Activated naive CD8-positive, alpha-beta T cell treated with anti-CD3 and anti-CD28 coated beads, Interleukin-2, amount 10 ng/mL, durations not matched to agents 7 days and 5 days (primary cell): ENCODE results near the gene PRDX2. TPM values are rescaled to one million over a fixed set of nuclear protein-coding genes. Genes with fewer than 3 reads are reported as not detected.

Experiments used
- ATAC-seq: fragments of 150-1000 bp; cut with Tn5 transposase; one replicate; pipeline ENCODE4 v1.10.0; 2021; ENCODE audit warnings: low read depth, moderate library complexity
- POLR2A ChIA-PET: fragments of 350-600 bp; sonication (Branson Sonifier 250); formaldehyde crosslinking; loops from one replicate; lab custom pipeline; 2021; ENCODE audit warnings: antibody characterized with exemption; lab: Charles Lee
- DNase-seq: peaks from one replicate; pipeline ENCODE4 v3.0.0; 2021
- H3K27ac Mint-ChIP-seq: one replicate; pipeline ENCODE4 v1.8.0; 2022; ENCODE audit warnings: mild to moderate bottlenecking, mixed read lengths
- H3K27me3 Mint-ChIP-seq: one replicate; pipeline ENCODE4 v1.8.0; 2022; ENCODE audit warnings: mild to moderate bottlenecking, moderate library complexity, mixed read lengths
- H3K36me3 Mint-ChIP-seq: one replicate; pipeline ENCODE4 v1.8.0; 2021; ENCODE audit warnings: mild to moderate bottlenecking, mixed read lengths
- H3K4me1 Mint-ChIP-seq: one replicate; pipeline ENCODE4 v1.8.0; 2021; ENCODE audit warnings: mixed read lengths
- H3K4me3 Mint-ChIP-seq: one replicate; pipeline ENCODE4 v1.8.0; 2022; ENCODE audit warnings: mild to moderate bottlenecking, moderate library complexity, mixed read lengths
- H3K9me3 Mint-ChIP-seq: one replicate; pipeline ENCODE4 v1.8.0; 2021; ENCODE audit warnings: mixed read lengths
- total RNA-seq, 2 experiments: library from RNA; stranded (reverse); gene quantifications; one replicate each; pipeline ENCODE4 v1.2.3, GENCODE V29; 2021

The PRDX2 gene
- total RNA-seq, 2 experiments from 2014 or later = 170 to 181 TPM

DNA sequence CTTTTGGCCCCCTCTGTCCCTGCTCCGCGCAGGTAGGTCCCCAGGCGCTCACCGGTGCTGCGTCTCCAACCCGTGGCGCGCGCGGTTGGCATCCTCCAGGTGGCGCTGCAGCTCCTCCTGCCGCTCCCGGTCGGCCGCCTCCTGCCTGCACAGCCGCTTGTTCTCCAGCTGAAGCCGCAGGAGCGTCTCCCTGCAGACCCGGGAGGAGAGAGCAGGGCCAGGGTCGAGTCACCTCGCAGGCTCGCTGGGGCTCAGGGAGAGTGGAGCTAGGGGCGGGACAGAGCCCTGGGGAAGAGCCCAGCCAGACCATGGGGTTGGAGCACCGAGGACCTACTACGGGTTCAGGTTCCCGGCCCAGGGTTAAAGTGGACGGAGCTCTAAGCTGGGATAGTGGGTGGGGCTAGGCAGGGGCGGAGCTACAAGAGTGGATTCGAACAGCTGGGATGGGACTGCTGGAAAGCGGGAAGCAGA lies 35.5 kb downstream of the PRDX2 start:
- Mint-ChIP-seq H3K4me3 (peak overlapping the region; percentile 43), H3K36me3 (no peaks in the 10 kb centered on the region), H3K4me1 (peaks cover 2% of the 10 kb centered on the region), H3K9me3 (no peaks in the 10 kb centered on the region), H3K27me3 (no peaks in the 10 kb centered on the region), H3K27ac (no peak overlapping the region)
- POLR2A ChIA-PET = interaction anchor here (0.6 to 3.1 kb wide), 8 partner anchors 12 to 407 kb away, joined by 3 to 30 read pairs (median 4); partner anchors contain the start of gene JUNB
- ATAC-seq (peak; percentile 83), DNase-seq (peak; percentile 90)

DNA sequence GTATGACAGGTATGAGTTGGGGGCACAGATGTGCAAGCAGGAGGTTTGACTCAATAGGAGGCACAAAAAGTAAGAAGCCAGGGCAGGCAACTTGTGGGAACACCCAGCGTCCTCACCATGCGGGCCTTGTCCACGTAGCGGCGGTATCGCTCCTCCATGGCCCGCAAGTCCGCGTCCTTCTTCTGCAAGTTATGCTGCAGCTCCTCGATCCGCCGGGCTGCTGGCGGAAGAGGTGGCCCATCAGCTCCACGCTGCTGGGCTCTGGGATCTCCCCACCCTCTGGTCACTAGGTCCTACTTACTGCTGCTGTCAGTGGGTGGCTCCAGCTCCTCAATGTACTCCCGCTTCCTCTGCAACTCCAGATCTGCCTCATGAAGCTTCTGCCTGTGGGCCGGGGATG lies 36.9 kb downstream of the PRDX2 start:
- H3K4me3 Mint-ChIP-seq = no peak overlapping the region
- H3K27me3 Mint-ChIP-seq = no peaks in the 10 kb centered on the region
- no peak overlapping the region for H3K27ac Mint-ChIP-seq
- DNase-seq = no peak
- no peaks in the 10 kb centered on the region for H3K9me3 Mint-ChIP-seq
- no peak for ATAC-seq
- no peaks in the 10 kb centered on the region for H3K36me3 Mint-ChIP-seq
- POLR2A ChIA-PET = interaction anchor here (1.8 kb wide), 1 partner anchor 31 kb away, joined by 4 read pairs; no protein-coding TSS in a partner anchor
- peaks cover 2% of the 10 kb centered on the region for H3K4me1 Mint-ChIP-seq

DNA sequence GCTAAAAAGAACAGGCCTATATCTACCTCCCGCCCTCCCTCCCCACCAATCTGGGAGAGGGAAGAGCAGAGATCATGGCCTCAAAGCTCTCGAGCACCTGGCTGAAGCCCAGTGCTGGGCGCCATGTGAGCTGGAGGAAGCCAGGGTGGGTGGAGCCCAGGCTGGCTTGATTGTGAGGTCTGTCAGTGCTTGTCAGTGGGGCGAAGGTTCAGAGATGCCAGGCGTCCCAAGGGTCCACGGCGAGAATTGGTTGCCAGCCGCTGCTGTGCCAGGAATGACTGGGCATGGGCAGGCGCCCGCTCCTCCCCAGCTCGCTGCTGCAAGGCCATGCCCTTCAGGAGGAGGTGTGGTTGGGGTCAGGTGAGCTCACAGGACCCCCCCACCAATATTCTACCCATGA lies 38.5 kb downstream of the PRDX2 start:
- no peak for ATAC-seq
- no peaks in the 10 kb centered on the region for H3K27me3 Mint-ChIP-seq
- POLR2A ChIA-PET = interaction anchor here (0.5 to 1.2 kb wide), 2 partner anchors 38 to 110 kb away, joined by 3 to 4 read pairs; no protein-coding TSS in a partner anchor

DNA sequence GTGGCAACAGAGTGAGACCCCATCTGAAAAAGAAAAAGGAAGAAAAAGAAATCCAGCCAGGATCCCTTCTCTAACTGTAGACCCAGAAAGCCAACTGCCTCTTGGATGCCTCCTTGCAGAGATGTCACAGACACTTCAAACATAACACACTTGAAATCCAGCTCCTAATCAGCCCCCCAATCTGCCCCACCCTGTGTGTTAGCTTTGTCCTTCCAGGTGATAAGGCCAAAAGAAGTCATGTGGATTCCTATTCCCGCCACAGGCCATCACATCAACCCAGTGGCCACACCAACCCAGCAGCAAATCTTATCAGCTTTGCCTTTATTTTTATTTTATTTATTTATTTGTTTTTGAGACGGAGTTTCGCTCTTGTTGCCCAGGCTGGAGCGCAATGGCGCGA lies 41.9 kb downstream of the PRDX2 start:
- Mint-ChIP-seq H3K4me3 (no peak overlapping the region), H3K36me3 (no peaks in the 10 kb centered on the region), H3K27ac (no peak overlapping the region), H3K4me1 (peaks cover 2% of the 10 kb centered on the region), H3K27me3 (no peaks in the 10 kb centered on the region), H3K9me3 (no peaks in the 10 kb centered on the region)
- no peak for ATAC-seq
- DNase-seq = no peak
- POLR2A ChIA-PET = interaction anchor here (0.5 to 1.9 kb wide), 3 partner anchors 33 to 152 kb away, joined by 3 to 7 read pairs (median 3); no protein-coding TSS in a partner anchor

More for the DNA sequence above, 38.5 kb downstream of the PRDX2 start:
- no peaks in the 10 kb centered on the region for H3K9me3 Mint-ChIP-seq
- no peaks in the 10 kb centered on the region for H3K36me3 Mint-ChIP-seq
- no peak for DNase-seq
- no peak overlapping the region for H3K27ac Mint-ChIP-seq
- peaks cover 3% of the 10 kb centered on the region for H3K4me1 Mint-ChIP-seq
- H3K4me3 Mint-ChIP-seq = no peak overlapping the region

DNA sequence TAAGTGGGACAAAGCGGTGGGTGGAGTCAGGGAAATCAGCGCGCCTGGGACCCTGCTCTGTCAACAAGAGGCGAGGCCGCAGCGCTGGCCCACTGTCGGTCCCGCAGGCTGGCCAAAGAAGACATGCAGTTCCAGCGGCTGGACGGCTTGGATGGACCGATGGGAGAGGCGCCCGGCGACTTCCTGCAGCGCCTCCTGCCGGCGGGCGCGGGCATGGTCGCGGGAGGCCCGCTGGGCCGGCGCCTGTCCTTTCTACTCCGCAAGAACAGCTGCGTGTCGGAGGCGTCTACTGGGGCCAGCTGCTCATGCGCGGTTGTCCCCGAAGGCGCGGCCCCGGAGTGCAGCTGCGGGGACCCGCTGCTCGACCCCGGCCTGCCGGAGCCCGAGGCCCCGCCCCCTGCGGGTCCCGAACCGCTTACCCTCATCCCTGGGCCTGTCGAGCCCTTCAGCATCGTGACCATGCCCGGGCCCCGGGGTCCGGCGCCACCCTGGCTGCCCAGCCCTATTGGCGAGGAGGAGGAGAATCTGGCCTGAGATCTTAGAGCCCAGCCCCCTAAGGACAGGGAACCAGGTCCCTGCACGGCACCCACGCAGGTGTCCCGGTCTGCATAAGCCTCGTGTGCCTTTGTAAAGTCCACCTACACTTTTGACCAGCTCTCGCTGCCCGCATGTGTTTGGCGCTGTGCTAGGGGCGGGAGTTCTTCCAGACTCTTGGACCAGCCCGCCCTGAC lies 43.9 kb downstream of the PRDX2 start:
- ATAC-seq = peak; percentile 82
- peak; percentile 86 for DNase-seq
- no peak overlapping the region for H3K27ac Mint-ChIP-seq
- H3K36me3 Mint-ChIP-seq = no peaks in the 10 kb centered on the region
- H3K4me1 Mint-ChIP-seq = peaks cover 2% of the 10 kb centered on the region
- H3K27me3 Mint-ChIP-seq = peaks cover 9% of the 10 kb centered on the region
- POLR2A ChIA-PET = interaction anchor here (0.5 to 2.1 kb wide), 5 partner anchors 14 to 356 kb away, joined by 3 to 7 read pairs (median 6); no protein-coding TSS in a partner anchor
- H3K9me3 Mint-ChIP-seq = no peaks in the 10 kb centered on the region
- H3K4me3 Mint-ChIP-seq = peak overlapping the region; percentile 59

DNA sequence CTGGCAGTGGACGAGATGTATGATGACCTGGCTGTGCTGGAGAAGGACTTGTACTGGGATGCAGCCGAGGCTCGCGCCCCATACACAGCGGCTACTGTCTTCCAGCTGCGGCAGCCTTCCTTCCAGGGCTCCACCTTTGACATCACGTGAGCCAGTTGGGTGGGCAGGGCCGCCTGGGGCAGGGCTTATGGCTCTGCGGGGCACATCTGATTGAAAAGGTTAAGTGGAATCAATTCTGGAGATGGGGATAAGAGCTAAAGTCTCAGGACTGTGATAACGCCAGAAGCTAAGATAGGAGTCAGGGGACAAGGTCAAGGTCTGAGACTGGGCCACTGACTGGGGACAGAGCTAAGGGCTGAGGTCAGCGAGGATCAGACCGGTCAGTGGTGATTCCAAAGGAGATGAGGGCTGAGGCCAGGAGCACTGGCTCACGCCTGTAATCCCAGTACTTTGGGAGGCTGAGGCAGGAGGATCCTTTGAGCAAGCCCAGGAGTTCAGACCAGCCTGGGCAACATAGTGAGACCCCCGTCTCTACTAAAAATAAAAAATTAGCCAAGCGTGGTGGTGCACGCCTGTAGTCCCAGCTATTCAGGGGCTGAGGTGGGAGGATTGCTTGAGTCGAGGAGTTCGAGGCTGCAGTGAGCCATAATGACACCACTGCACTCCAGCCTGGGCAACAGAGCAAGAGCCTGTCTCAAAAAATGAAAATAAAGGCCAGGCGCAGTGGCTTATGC lies 45.3 kb downstream of the PRDX2 start:
- Mint-ChIP-seq H3K27me3 (peaks cover 14% of the 10 kb centered on the region), H3K4me1 (peaks cover 2% of the 10 kb centered on the region), H3K4me3 (no peak overlapping the region), H3K9me3 (no peaks in the 10 kb centered on the region), H3K27ac (no peak overlapping the region), H3K36me3 (no peaks in the 10 kb centered on the region)
- POLR2A ChIA-PET = interaction anchor here (2.1 kb wide), 1 partner anchor 23 kb away, joined by 6 read pairs; no protein-coding TSS in a partner anchor
- ATAC-seq = no peak
- no peak for DNase-seq

DNA sequence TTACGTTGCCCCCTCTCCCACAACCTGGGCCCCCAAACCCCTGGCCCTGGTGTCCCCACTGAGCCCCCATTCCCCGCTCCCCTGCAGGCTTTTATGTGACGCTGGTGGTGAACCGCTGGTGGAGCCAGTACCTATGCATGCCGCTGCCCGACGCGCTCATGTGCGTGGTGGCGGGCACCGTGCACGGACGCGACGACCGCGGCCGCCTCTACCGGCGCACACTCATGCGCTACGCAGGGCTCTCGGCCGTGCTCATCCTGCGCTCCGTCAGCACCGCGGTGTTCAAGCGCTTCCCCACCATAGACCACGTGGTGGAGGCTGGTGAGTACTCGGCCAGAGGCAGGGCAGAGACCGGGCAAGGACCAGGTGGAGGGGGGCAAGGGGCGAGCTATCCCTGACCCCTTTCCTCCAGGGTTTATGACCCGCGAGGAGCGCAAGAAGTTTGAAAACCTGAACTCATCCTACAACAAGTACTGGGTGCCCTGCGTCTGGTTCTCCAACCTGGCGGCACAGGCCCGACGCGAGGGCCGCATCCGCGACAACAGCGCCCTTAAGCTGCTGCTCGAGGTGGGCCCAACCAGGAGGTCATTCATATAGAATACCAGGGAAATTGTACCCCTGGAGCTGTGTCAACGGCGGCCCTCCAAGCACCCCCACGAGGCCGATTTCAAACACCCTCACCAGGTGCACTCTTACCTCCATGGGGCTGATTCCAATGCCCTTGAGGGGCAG lies 47.0 kb downstream of the PRDX2 start:
- ATAC-seq = no peak
- DNase-seq = no peak
- no peaks in the 10 kb centered on the region for H3K9me3 Mint-ChIP-seq
- H3K27ac Mint-ChIP-seq = no peak overlapping the region
- no peak overlapping the region for H3K4me3 Mint-ChIP-seq
- peaks cover 22% of the 10 kb centered on the region for H3K27me3 Mint-ChIP-seq
- POLR2A ChIA-PET = interaction anchor here (0.7 kb wide), 1 partner anchor 31 kb away, joined by 6 read pairs; the partner anchor contains the start of gene TNPO2
- H3K4me1 Mint-ChIP-seq = peaks cover 7% of the 10 kb centered on the region
- no peaks in the 10 kb centered on the region for H3K36me3 Mint-ChIP-seq

DNA sequence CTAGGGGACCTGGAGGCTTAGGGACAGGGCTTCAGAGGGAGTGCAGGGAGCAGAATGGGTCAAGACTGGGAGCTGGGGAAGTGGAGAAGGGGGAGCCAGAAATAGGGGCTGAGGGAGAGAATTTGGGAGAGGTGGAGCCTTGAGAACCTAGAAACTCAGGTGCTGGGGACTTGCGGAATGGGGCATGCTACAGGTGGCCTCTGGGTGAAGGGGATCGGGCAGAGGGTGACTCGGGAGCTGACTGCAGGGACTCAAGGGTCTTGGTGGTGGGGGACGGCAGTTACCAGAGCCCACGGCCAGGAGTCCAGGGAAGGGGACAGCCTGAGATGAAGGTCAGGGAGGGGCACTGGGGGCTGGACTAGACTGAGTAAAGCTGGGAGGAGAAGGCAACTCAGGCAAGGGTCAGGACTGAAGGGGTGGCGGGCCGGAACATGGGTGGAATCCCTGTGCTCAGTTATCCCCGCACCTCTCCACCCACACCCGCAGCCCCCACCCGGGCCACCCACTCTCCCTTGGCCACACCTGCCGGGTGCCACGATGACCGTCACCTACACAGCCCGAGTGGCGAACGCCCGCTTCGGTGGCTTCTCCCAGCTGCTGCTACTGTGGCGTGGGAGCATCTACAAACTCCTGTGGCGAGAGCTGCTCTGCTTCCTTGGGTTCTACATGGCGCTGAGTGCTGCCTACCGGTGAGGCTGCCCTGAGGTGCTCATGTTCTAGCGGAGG lies 49.4 kb downstream of the PRDX2 start:
- no peak for DNase-seq
- no peak overlapping the region for H3K4me3 Mint-ChIP-seq
- H3K27ac Mint-ChIP-seq = no peak overlapping the region
- POLR2A ChIA-PET = interaction anchor here (0.6 to 1.2 kb wide), 3 partner anchors 15 to 138 kb away, joined by 3 to 5 read pairs (median 3); partner anchors contain the start of gene GET3
- peaks cover 26% of the 10 kb centered on the region for H3K27me3 Mint-ChIP-seq
- H3K36me3 Mint-ChIP-seq = peaks cover 12% of the 10 kb centered on the region
- H3K9me3 Mint-ChIP-seq = no peaks in the 10 kb centered on the region
- peaks cover 5% of the 10 kb centered on the region for H3K4me1 Mint-ChIP-seq
- ATAC-seq = no peak

DNA sequence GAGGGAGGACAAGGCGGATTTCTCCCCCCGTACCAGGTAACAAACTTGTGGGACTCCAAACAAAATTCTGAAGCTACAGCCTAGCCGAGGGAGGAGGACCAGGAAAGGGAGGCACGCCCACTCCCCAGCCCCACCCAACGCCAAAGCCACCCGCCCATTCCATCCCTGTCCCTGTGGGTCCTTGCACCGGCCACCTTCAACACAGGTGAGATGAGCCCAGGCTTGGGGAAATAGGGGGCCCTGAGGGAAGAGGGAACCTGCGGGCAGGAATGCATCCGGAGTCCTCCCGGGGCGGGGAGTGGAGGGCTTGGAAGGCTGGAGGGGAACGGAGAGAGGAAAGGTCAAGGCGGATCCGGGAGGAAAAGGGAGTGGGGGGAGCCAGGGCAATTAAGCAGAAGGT lies 50.0 kb downstream of the PRDX2 start, which contains the start of gene BEST2:
Gene BEST2 (plus strand): TSS at position 157 of the 400 bp plus-strand sequence. CDS start 802 bp downstream, outside the sequence.
- Mint-ChIP-seq H3K9me3 (no peaks in the 10 kb centered on the region), H3K27ac (no peak within 1 kb of the TSS), H3K4me3 (no peak within 1 kb of the TSS), H3K27me3 (peaks cover 26% of the 10 kb centered on the region), H3K4me1 (peaks cover 5% of the 10 kb centered on the region), H3K36me3 (peaks cover 17% of the 10 kb centered on the region)
- DNase-seq (no peak), ATAC-seq (no peak)
- POLR2A ChIA-PET = interaction anchor here (1.2 kb wide), 1 partner anchor 15 kb away, joined by 3 read pairs; the partner anchor contains the start of gene GET3

DNA sequence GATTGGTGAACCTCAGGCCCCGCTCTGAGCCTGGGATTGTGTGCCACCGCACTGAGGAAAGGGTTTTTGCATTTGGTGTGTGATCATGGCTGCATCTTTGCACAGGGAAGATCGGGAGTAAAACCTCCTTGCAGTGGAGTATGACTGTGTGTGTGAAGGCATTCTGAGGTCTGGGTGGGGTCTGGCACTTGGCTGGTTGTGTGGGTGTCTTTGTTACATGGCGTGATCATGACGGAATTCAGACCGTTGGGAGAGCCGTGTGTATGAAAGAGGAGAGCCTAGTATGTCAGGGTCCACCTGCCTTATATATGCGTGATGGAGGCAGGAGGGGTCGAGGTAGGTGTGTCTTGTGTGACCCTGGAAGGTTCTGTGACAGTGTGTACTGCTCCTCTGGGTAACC lies 50.7 kb downstream of the PRDX2 start:
- Mint-ChIP-seq H3K36me3 (peaks cover 21% of the 10 kb centered on the region), H3K4me3 (no peak overlapping the region), H3K27ac (no peak overlapping the region), H3K9me3 (peaks cover 1% of the 10 kb centered on the region), H3K27me3 (peaks cover 26% of the 10 kb centered on the region), H3K4me1 (peaks cover 5% of the 10 kb centered on the region)
- DNase-seq (no peak), ATAC-seq (no peak)
- POLR2A ChIA-PET = no interaction called here

DNA sequence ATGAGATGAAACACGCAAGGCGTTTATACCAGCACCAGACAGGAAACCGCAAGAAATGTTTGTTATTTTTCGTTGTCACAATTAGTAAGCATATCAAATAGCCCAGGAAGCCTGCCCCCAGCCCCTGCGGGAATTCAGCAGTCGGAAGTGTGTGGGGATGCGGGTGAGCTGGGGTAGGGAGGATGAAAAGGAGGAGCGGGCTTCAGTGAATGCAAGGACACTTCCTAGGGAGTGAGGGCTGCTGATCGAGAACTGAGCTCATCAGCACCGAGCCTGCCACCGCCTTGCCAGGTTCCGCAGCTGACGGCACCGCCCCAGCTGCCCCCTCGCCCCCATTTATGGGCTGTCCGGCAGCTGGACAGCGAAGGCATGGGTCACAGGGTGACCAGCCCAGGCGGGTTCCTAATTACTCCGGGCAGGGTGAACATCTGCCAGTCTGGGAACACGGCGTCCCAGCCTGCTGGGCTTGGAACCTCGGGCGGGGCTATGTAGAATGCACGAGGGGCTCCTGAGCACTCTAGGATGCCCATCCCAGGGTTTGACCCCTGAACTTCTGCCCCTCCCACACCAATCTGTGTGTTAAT lies 51.6 kb downstream of the PRDX2 start:
- peaks cover 26% of the 10 kb centered on the region for H3K27me3 Mint-ChIP-seq
- H3K9me3 Mint-ChIP-seq = peaks cover 1% of the 10 kb centered on the region
- POLR2A ChIA-PET = no interaction called here
- DNase-seq (no peak), ATAC-seq (no peak)
- H3K27ac Mint-ChIP-seq = no peak overlapping the region
- H3K36me3 Mint-ChIP-seq = peaks cover 25% of the 10 kb centered on the region
- no peak overlapping the region for H3K4me3 Mint-ChIP-seq
- peaks cover 5% of the 10 kb centered on the region for H3K4me1 Mint-ChIP-seq

DNA sequence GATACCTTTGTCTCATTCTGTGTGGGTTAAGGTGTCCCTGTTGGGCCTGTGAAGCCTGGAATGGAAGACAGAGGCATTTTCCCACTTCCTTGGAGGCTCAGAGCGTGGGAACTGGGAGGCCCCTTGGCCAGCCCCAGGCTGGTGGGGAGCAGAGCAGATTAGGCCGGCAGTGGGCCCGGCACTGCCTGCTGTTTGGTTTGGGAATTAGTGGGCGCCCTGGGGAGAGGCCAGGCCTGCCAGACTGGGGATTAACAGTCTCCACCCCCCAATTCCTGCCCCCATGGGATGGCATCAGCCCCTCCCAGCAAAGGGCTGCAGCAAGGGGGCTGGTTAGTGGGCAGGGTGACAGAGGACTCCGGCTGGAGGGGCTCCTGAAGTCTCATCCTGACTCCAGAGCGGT lies 53.1 kb downstream of the PRDX2 start:
- H3K36me3 Mint-ChIP-seq = peaks cover 27% of the 10 kb centered on the region
- peaks cover 5% of the 10 kb centered on the region for H3K4me1 Mint-ChIP-seq
- H3K9me3 Mint-ChIP-seq = peaks cover 1% of the 10 kb centered on the region
- peaks cover 21% of the 10 kb centered on the region for H3K27me3 Mint-ChIP-seq
- ATAC-seq (no peak), DNase-seq (no peak)
- H3K27ac Mint-ChIP-seq = no peak overlapping the region
- H3K4me3 Mint-ChIP-seq = no peak overlapping the region
- POLR2A ChIA-PET = no interaction called here
